Lung (tissue), 12 donors: ENCODE data around the gene LMTK2. TPM values are rescaled to one million over a fixed set of nuclear protein-coding genes. Genes with fewer than 3 reads are reported as not detected.

Experiments used
- ATAC-seq: fragments of 200-7000 bp; cut with Tn5 transposase; one replicate; pipeline ENCODE4 v1.9.1; 2020; ENCODE audit warnings: moderate number of reproducible peaks; ENCODE audit not compliant: insufficient read depth, low FRiP score
- DNase-seq, 3 donors: peaks; one replicate each; pipeline ENCODE4 v3.0.0-alpha.2; 2013 to 2017
- H3K27ac ChIP-seq, 2 donors: one replicate each; pipeline ENCODE4 v1.5.1; 2013; ENCODE audit warnings: mild to moderate bottlenecking in 2 of 2, moderate library complexity in 2 of 2, control low read depth in 1 of 2, inconsistent platforms in 1 of 2, low read depth in 1 of 2, low read length in 1 of 2
- H3K27me3 ChIP-seq, 3 donors: one replicate each; pipeline ENCODE4 v1.5.1; 2013; ENCODE audit warnings: low read length in 2 of 3; ENCODE audit not compliant: control insufficient read depth in 3 of 3, insufficient read depth in 3 of 3
- H3K36me3 ChIP-seq, 4 donors: one replicate each; pipeline ENCODE4 v1.5.1; 2013; ENCODE audit warnings: low read length in 4 of 4, mild to moderate bottlenecking in 1 of 4, moderate library complexity in 1 of 4; ENCODE audit not compliant: control insufficient read depth in 4 of 4, insufficient read depth in 4 of 4
- H3K4me1 ChIP-seq, 5 donors: one replicate each; pipeline ENCODE4 v1.5.1; 2013; ENCODE audit warnings: low read length in 5 of 5, mild to moderate bottlenecking in 2 of 5, moderate library complexity in 1 of 5; ENCODE audit not compliant: control insufficient read depth in 5 of 5, insufficient read depth in 5 of 5
- H3K4me3 ChIP-seq: one replicate; pipeline ENCODE4 v1.5.1; 2013; ENCODE audit warnings: mild to moderate bottlenecking, control low read depth, moderate library complexity
- H3K9ac ChIP-seq, 2 donors: one replicate each; pipeline ENCODE4 v1.5.1; 2013; ENCODE audit warnings: low read length in 2 of 2, control low read depth in 1 of 2; ENCODE audit not compliant: insufficient read depth in 1 of 2
- H3K9me3 ChIP-seq, 4 donors: one replicate each; pipeline ENCODE4 v1.5.1; 2013; ENCODE audit warnings: low read length in 3 of 4, mild to moderate bottlenecking in 1 of 4, moderate library complexity in 1 of 4; ENCODE audit not compliant: control insufficient read depth in 4 of 4, insufficient read depth in 3 of 4
- CTCF ChIP-seq: IDR thresholded peaks from 2 replicates; pipeline ENCODE4 v1.5.1; 2012; ENCODE audit warnings: mild to moderate bottlenecking; ENCODE audit errors: control extremely low read depth, extremely low read depth
- WGBS, 2 donors: extraction: QIAGEN DNeasy Blood & Tissue Kit; methylation state at CpG; one replicate each; pipeline ENCODE4 v1.1.7; 2013; 5-methylcytosine and 5-hydroxymethylcytosine counted together
- polyA plus RNA-seq, 2 donors: library from polyadenylated mRNA; stranded (reverse); fragments of 200-250 nt; gene quantifications; one replicate each; pipeline ENCODE4 v1.2.1, GENCODE V29; 2013
- total RNA-seq, 2 donors: library from RNA; depleted of rRNA in 1 of 2; stranded (reverse); fragments of >200 nt in 1 of 2; gene quantifications; one replicate each; pipeline ENCODE4 v1.2.1, GENCODE V29; 2014 to 2021
- donor health status: control.
- donor health status: control.
- donor health status: Bipolar disorder and iron deficiency.
- donor health status: healthy.
- donor health status: DM: yes; HTN: yes; CAD: no.

The LMTK2 gene
- total and polyA plus RNA-seq, 4 donors: 6.6 to 25.8 (median 15.7) TPM

GRCh38 chr7:98242342-98242741 lies 135.7 kb downstream of the LMTK2 start:
- Histone ChIP-seq H3K9me3 (peaks cover 0 to 2% (median 0%) of the 10 kb centered on the region in 4 donors), H3K4me1 (peaks cover 0 to 9% (median 0%) of the 10 kb centered on the region in 5 donors), H3K27ac (no peak overlapping the region), H3K36me3 (peaks cover 0 to 34% (median 2%) of the 10 kb centered on the region in 4 donors), H3K9ac (no peak overlapping the region), H3K27me3 (no peaks in the 10 kb centered on the region), H3K4me3 (no peak overlapping the region)
- WGBS, 2 donors: 96 to 98% methylated on average over 1 of the region's 1 CpG
- TF ChIP-seq CTCF: no peak
- no peak for ATAC-seq
- DNase-seq: no peak

GRCh38 chr7:98242934-98243333 lies 136.3 kb downstream of the LMTK2 start:
- no peak overlapping the region for H3K9ac ChIP-seq
- no peak for DNase-seq
- peaks cover 0 to 12% (median 0%) of the 10 kb centered on the region in 5 donors for H3K4me1 ChIP-seq
- H3K9me3 ChIP-seq: peaks cover 0 to 2% (median 0%) of the 10 kb centered on the region in 4 donors
- 94 to 98% methylated on average over 4 of the region's 4 CpGs for WGBS, 2 donors
- peaks cover 0 to 34% (median 2%) of the 10 kb centered on the region in 4 donors for H3K36me3 ChIP-seq
- H3K27ac ChIP-seq: no peak overlapping the region
- no peak for TF ChIP-seq CTCF
- no peak overlapping the region for H3K4me3 ChIP-seq
- no peak for ATAC-seq
- H3K27me3 ChIP-seq: no peaks in the 10 kb centered on the region

- no peak for DNase-seq
- peak overlapping the region in 1 of 2 donors; percentile 65 for H3K27ac ChIP-seq
- peaks cover 0 to 15% (median 0%) of the 10 kb centered on the region in 5 donors for H3K4me1 ChIP-seq
- TF ChIP-seq CTCF: no peak
- no peaks in the 10 kb centered on the region for H3K9me3 ChIP-seq
- WGBS, 2 donors: 92 to 94% methylated on average over 14 of the region's 14 CpGs
- H3K36me3 ChIP-seq: peaks cover 0 to 17% (median 0%) of the 10 kb centered on the region in 4 donors
- H3K27me3 ChIP-seq: no peaks in the 10 kb centered on the region
- H3K4me3 ChIP-seq: no peak overlapping the region
- H3K9ac ChIP-seq: no peak overlapping the region
- no peak for ATAC-seq
Observed at GRCh38 chr7:98244871-98245270, 138.2 kb downstream of the LMTK2 start.

GRCh38 chr7:98248156-98248555 lies 141.5 kb downstream of the LMTK2 start:
- no peak for TF ChIP-seq CTCF
- H3K9me3 ChIP-seq: no peaks in the 10 kb centered on the region
- H3K36me3 ChIP-seq: peaks cover 0 to 6% (median 0%) of the 10 kb centered on the region in 4 donors
- peak overlapping the region in 1 of 2 donors; percentile 75 for H3K27ac ChIP-seq
- H3K27me3 ChIP-seq: no peaks in the 10 kb centered on the region
- 86 to 92% methylated on average over 11 to 12 of the region's 12 CpGs for WGBS, 2 donors
- no peak for ATAC-seq
- no peak overlapping the region for H3K4me3 ChIP-seq
- no peak for DNase-seq
- no peak overlapping the region for H3K9ac ChIP-seq
- H3K4me1 ChIP-seq: peaks cover 0 to 24% (median 5%) of the 10 kb centered on the region in 5 donors
